IMR-90 (cell line): ENCODE measurements around the gene RNF125.

Experiments
- NFE2L2 ChIP-seq: fragments of 150-350 bp; IDR thresholded peaks from 2 replicates; pipeline ENCODE4 v1.6.1; 2016; ENCODE audit warnings: low read depth, mild to moderate bottlenecking, low read length
- POLR2A ChIP-seq: IDR thresholded peaks from 2 replicates; pipeline ENCODE4 v1.6.1; 2012; ENCODE audit warnings: mild to moderate bottlenecking, low read depth, low read length
- SMC3 ChIP-seq: fragments of 150-350 bp; IDR thresholded peaks from 2 replicates; pipeline ENCODE4 v1.6.1; 2016; ENCODE audit warnings: low read depth, mild to moderate bottlenecking, antibody characterized with exemption, low read length, moderate library complexity
- TF ChIP-seq, protein P1 (sequence below): conservative IDR thresholded peaks from 2 replicates; pipeline ENCODE4 v1.5.1; 2012; ENCODE audit warnings: mild to moderate bottlenecking, low read depth, low read length, improper control_type of control experiment

GRCh38 chr18:32048507-32049091, 30.0 kb downstream of the RNF125 start:
- TF ChIP-seq SMC3 = no peak
- no peak for TF ChIP-seq POLR2A
- TF ChIP-seq, protein P1, sequence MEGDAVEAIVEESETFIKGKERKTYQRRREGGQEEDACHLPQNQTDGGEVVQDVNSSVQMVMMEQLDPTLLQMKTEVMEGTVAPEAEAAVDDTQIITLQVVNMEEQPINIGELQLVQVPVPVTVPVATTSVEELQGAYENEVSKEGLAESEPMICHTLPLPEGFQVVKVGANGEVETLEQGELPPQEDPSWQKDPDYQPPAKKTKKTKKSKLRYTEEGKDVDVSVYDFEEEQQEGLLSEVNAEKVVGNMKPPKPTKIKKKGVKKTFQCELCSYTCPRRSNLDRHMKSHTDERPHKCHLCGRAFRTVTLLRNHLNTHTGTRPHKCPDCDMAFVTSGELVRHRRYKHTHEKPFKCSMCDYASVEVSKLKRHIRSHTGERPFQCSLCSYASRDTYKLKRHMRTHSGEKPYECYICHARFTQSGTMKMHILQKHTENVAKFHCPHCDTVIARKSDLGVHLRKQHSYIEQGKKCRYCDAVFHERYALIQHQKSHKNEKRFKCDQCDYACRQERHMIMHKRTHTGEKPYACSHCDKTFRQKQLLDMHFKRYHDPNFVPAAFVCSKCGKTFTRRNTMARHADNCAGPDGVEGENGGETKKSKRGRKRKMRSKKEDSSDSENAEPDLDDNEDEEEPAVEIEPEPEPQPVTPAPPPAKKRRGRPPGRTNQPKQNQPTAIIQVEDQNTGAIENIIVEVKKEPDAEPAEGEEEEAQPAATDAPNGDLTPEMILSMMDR = no peak
- TF ChIP-seq NFE2L2 = no peak
